ENCODE data around the gene TMEM164.

DNA sequence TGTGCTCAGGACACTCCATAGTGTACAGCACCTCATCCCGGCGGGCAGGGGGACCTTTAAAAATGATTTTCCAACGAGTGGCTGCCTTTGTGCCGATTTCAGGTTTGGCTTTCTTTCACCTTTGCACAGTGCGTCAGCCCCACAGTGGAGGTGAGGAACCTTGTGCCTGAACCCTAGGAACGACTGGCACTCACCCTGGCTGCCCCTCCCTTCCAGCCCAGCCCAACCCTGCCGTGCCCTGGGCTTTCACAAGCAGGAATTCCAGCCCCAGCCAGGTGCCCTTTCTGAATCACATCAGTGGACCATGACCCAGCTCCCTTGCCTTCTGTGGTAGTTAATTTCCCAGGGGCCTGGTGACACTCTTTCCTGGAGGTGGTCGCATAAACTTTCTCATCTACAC, 1.3 kb downstream of the TMEM164 start:
- TF ChIP-seq, protein P1, sequence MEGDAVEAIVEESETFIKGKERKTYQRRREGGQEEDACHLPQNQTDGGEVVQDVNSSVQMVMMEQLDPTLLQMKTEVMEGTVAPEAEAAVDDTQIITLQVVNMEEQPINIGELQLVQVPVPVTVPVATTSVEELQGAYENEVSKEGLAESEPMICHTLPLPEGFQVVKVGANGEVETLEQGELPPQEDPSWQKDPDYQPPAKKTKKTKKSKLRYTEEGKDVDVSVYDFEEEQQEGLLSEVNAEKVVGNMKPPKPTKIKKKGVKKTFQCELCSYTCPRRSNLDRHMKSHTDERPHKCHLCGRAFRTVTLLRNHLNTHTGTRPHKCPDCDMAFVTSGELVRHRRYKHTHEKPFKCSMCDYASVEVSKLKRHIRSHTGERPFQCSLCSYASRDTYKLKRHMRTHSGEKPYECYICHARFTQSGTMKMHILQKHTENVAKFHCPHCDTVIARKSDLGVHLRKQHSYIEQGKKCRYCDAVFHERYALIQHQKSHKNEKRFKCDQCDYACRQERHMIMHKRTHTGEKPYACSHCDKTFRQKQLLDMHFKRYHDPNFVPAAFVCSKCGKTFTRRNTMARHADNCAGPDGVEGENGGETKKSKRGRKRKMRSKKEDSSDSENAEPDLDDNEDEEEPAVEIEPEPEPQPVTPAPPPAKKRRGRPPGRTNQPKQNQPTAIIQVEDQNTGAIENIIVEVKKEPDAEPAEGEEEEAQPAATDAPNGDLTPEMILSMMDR (conservative IDR thresholded peaks at IDR 0.05 in 1 of 2, IDR thresholded peaks at IDR 0.05 in 1 of 2; ENCODE audit: low read depth in 1 of 2, low read length in 2 of 2): no peak
- TF ChIP-seq EZH2 (IDR thresholded peaks at IDR 0.05; ENCODE audit: low read length, missing control alignments): no peak
